AG09309 (cell line): Measurements from ENCODE around the gene KDM4C.

Experiments
- DNase-seq: peaks from one replicate; pipeline ENCODE4 v3.0.0-alpha.2; 2010; ENCODE audit warnings: low read depth
- H3K4me3 ChIP-seq: 2 replicates; pipeline ENCODE4 v1.5.1; 2011; ENCODE audit warnings: mild to moderate bottlenecking, low read depth, low read length, moderate library complexity; ENCODE audit not compliant: control insufficient read depth
- CTCF ChIP-seq: IDR thresholded peaks from 2 replicates; pipeline ENCODE4 v1.5.1; 2011; ENCODE audit warnings: mild to moderate bottlenecking, low read depth, low read length, inconsistent platforms; ENCODE audit not compliant: insufficient read depth, control insufficient read depth; ENCODE audit errors: missing control alignments

KDM4C gene

GRCh38 chr9:6896562-6896961 lies 138.8 kb downstream of the KDM4C start:
- H3K4me3 ChIP-seq, result no peak overlapping the region
- no peak for TF ChIP-seq CTCF
- DNase-seq, result no peak

GRCh38 chr9:6897207-6897822 lies 139.5 kb downstream of the KDM4C start:
- no peak overlapping the region for H3K4me3 ChIP-seq
- TF ChIP-seq CTCF, result no peak
- DNase-seq, result no peak

- DNase-seq, result no peak
- TF ChIP-seq CTCF, result no peak
- no peak overlapping the region for H3K4me3 ChIP-seq
Measured at GRCh38 chr9:6897898-6898302, 140.1 kb downstream of the KDM4C start.

DNA sequence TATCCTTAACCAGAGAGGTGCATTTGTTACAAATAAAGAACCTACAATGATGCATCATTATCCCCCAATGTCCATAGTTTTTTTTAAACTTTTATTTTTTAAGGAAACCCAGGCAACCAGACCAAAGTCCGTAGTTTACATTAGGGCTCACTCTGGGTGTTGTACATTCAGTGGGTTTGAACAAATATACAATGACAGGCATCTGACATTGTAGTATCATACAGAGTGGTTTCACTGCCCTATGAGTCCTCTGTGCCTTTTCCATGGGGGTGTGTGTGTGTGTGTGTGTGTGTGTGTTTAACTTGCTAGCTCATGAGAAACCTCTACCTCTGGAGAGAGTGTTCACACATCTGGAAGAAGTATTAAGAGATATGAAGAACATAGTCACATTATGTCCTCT lies 141.5 kb downstream of the KDM4C start:
- no peak overlapping the region for H3K4me3 ChIP-seq
- DNase-seq, result no peak
- no peak for TF ChIP-seq CTCF

GRCh38 chr9:6900440-6900883 lies 142.7 kb downstream of the KDM4C start:
- no peak overlapping the region for H3K4me3 ChIP-seq
- no peak for TF ChIP-seq CTCF
- DNase-seq, result no peak

DNA sequence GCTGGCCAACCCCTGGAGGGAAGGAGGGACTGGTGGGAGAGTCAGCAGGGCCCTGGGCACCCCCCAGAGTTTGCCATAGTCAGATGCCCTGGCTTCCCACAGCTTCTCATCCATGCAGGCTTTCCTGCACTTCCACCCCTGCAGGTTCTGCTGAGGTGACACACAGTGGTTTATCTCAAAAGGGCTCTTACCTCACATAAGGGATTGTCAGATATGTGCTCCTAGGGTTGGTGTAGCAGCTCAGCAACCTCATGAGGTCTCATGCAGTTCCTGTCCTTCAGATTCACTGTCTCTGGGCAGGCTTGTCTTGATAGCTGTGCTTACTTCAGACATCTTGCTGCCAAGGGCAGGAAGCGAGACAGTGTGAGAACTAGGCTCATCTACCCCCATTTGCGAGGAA lies 143.4 kb downstream of the KDM4C start:
- DNase-seq, result no peak
- no peak for TF ChIP-seq CTCF
- H3K4me3 ChIP-seq, result no peak overlapping the region

DNA sequence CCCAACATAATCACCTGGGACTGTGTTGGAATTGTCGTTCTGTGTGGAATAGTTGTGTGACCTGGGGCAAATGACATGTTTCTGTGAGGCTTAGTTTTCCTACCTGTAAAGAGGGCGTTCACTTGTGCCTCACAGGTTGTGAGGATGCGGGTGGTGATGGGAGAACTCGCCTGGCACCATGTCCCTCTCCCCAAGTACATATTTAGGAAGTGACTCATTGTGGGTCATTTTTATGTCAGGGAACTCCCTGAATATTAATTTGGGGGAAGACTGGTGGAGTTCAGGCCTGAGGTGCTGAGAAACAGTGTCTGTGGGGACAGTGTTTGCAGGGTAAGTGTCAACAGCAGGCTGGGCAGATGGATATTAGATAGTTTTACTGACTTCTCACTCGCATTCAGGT lies 144.7 kb downstream of the KDM4C start:
- DNase-seq, result no peak
- TF ChIP-seq CTCF, result no peak
- H3K4me3 ChIP-seq, result no peak overlapping the region
